ENCODE results near the gene CHN1.

GRCh38 chr2:174763780-174764179 is 241.4 kb downstream of the CHN1 start:
- TF ChIP-seq, protein P1, sequence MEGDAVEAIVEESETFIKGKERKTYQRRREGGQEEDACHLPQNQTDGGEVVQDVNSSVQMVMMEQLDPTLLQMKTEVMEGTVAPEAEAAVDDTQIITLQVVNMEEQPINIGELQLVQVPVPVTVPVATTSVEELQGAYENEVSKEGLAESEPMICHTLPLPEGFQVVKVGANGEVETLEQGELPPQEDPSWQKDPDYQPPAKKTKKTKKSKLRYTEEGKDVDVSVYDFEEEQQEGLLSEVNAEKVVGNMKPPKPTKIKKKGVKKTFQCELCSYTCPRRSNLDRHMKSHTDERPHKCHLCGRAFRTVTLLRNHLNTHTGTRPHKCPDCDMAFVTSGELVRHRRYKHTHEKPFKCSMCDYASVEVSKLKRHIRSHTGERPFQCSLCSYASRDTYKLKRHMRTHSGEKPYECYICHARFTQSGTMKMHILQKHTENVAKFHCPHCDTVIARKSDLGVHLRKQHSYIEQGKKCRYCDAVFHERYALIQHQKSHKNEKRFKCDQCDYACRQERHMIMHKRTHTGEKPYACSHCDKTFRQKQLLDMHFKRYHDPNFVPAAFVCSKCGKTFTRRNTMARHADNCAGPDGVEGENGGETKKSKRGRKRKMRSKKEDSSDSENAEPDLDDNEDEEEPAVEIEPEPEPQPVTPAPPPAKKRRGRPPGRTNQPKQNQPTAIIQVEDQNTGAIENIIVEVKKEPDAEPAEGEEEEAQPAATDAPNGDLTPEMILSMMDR (IDR thresholded peaks at IDR 0.05) = no peak
- TF ChIP-seq POLR2A (IDR thresholded peaks at IDR 0.05) = no peak
